PFSK-1 (cell line): ENCODE measurements around the gene CCDC85B.

ENCODE experiments used
- FOXP2 ChIP-seq: optimal IDR thresholded peaks from 2 replicates; pipeline ENCODE3; 2011; ENCODE audit warnings: borderline replicate concordance, control low read depth, inconsistent platforms; ENCODE audit not compliant: insufficient read depth; ENCODE audit errors: extremely low read length, extremely low read depth
- POLR2AphosphoS5 ChIP-seq: IDR thresholded peaks from 2 replicates; pipeline ENCODE4 v1.6.1; 2012; ENCODE audit warnings: low read depth, mild to moderate bottlenecking, control low read depth, low read length, moderate library complexity
- REST ChIP-seq, 2 experiments: IDR thresholded peaks; 2 replicates each; pipeline versions ENCODE4 v1.6.1 to v1.8.0; 2011 to 2012; ENCODE audit warnings: low read depth in 2 of 2, low read length in 2 of 2, control low read depth in 1 of 2, inconsistent platforms in 1 of 2, mild to moderate bottlenecking in 1 of 2, moderate library complexity in 1 of 2; ENCODE audit not compliant: insufficient read depth in 1 of 2
- SIN3A ChIP-seq: IDR thresholded peaks from 2 replicates; pipeline ENCODE4 v1.6.1; 2012; ENCODE audit warnings: mild to moderate bottlenecking, low read length, moderate library complexity, borderline replicate concordance; ENCODE audit not compliant: insufficient read depth
- TAF1 ChIP-seq: IDR thresholded peaks from 2 replicates; pipeline ENCODE4 v1.6.1; 2012; ENCODE audit warnings: low read length, control low read depth, borderline replicate concordance; ENCODE audit not compliant: insufficient read depth

Gene CCDC85B

GRCh38 chr11:65849366-65849765 lies 41.1 kb upstream of the CCDC85B start:
- TF ChIP-seq FOXP2: no peak
- no peak for TF ChIP-seq REST (IDR thresholded peaks at IDR 0.05; ENCODE audit: insufficient read depth in 1 of 2, low read depth in 2 of 2, low read length in 2 of 2)
- no peak for TF ChIP-seq POLR2AphosphoS5
- no peak for TF ChIP-seq SIN3A
- TF ChIP-seq TAF1: no peak

GRCh38 chr11:65849771-65850216 lies 40.7 kb upstream of the CCDC85B start:
- TF ChIP-seq SIN3A (no peak), REST (IDR thresholded peaks at IDR 0.05; ENCODE audit: insufficient read depth in 1 of 2, low read depth in 2 of 2, low read length in 2 of 2) (no peak), TAF1 (no peak), FOXP2 (no peak), POLR2AphosphoS5 (no peak)

DNA sequence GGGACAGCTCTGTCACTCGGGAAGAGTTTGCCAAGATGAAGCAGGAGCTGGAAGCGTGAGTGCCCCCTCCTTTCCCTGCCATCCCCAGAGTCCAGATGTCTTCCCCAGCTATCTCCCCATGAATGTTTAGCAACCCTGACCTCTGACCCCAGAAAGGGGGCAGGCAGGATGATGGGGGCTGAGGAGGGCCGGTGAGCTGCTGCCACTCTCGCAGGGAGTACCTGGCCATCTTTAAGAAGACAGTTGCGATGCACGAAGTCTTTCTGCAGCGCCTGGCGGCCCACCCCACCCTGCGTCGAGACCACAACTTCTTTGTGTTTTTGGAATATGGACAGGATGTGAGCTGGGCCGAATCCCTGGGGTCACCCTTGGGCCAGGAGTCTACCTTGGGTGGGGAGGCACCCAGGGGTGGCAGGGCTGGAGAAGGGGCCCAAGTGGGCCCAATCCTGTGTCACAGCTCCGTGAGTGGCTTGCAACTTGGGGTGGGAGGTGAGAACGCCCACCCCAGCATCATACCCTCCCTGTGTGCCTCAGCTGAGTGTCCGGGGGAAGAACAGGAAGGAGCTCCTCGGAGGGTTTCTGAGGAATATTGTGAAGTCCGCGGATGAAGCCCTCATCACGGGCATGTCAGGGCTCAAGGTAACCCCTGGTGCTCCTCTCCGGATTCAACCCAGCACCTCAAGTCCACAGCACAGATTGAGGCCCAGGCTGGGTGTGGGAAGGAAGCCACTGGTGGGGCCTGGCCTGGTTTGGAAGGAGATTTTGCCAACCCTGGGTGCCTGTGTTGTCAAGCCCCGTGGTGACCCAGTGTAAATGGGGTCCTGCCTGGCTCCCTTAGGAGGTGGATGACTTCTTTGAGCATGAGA lies 40.0 kb upstream of the CCDC85B start:
- TF ChIP-seq REST (IDR thresholded peaks at IDR 0.05; ENCODE audit: insufficient read depth in 1 of 2, low read depth in 2 of 2, low read length in 2 of 2) (no peak), FOXP2 (no peak)

GRCh38 chr11:65851083-65851579 lies 39.3 kb upstream of the CCDC85B start:
- TF ChIP-seq REST (IDR thresholded peaks at IDR 0.05; ENCODE audit: insufficient read depth in 1 of 2, low read depth in 2 of 2, low read length in 2 of 2): no peak
- TF ChIP-seq SIN3A: no peak
- no peak for TF ChIP-seq FOXP2
- peak; percentile 35; the same call in 1 of the 2 replicates for TF ChIP-seq POLR2AphosphoS5
- TF ChIP-seq TAF1: no peak
